HG02678 (cell line): ENCODE results near the gene PRCD.

Source experiments
- ATAC-seq: cut with Tn5 transposase; IDR thresholded peaks from one replicate; pipeline ENCODE4 v1.9.1; 2021; ENCODE audit warnings: mild to moderate bottlenecking, moderate library complexity; ENCODE audit not compliant: unreplicated experiment

PRCD gene

GRCh38 chr17:76539631-76540271, at the start of gene PRCD:
Gene PRCD (plus strand): TSS chr17:76540044. CDS start chr17:76540142, 98 bp downstream.
- no peak for ATAC-seq

- ATAC-seq, result no peak
Measured at GRCh38 chr17:76490112-76490710, 49.6 kb upstream of the PRCD start.

GRCh38 chr17:76491271-76492122, 48.3 kb upstream of the PRCD start:
- peak; percentile 17 for ATAC-seq

GRCh38 chr17:76492123-76492988, 47.5 kb upstream of the PRCD start:
- peak; percentile 46 for ATAC-seq

GRCh38 chr17:76492989-76493501, 46.8 kb upstream of the PRCD start:
- peak; percentile 46 for ATAC-seq

GRCh38 chr17:76493505-76494167, 46.2 kb upstream of the PRCD start:
- no peak for ATAC-seq

- no peak for ATAC-seq
Measured at GRCh38 chr17:76495663-76496400, 44.0 kb upstream of the PRCD start.

GRCh38 chr17:76496464-76496863, 43.4 kb upstream of the PRCD start:
- no peak for ATAC-seq

GRCh38 chr17:76497699-76497978, 42.2 kb upstream of the PRCD start:
- ATAC-seq, result no peak

- ATAC-seq, result no peak
Measured at GRCh38 chr17:76497979-76498875, 41.6 kb upstream of the PRCD start.

GRCh38 chr17:76498876-76499251, 41.0 kb upstream of the PRCD start:
- no peak for ATAC-seq

GRCh38 chr17:76499267-76499667, 40.6 kb upstream of the PRCD start:
- no peak for ATAC-seq

- no peak for ATAC-seq
Measured at GRCh38 chr17:76500074-76500746, 39.6 kb upstream of the PRCD start.

GRCh38 chr17:76500747-76501017, 39.2 kb upstream of the PRCD start:
- no peak for ATAC-seq

GRCh38 chr17:76501018-76501826, 38.6 kb upstream of the PRCD start, which contains the start of gene RHBDF2:
Gene RHBDF2 (minus strand): TSS chr17:76501423. CDS start chr17:76481524, 19,899 bp downstream.
- ATAC-seq, result peak; percentile 76

- no peak for ATAC-seq
Measured at GRCh38 chr17:76501827-76502307, 38.0 kb upstream of the PRCD start.
